Heart left ventricle (tissue), 16 donors: ENCODE results near the gene BMPR1A. TPM values are rescaled to one million over a fixed set of nuclear protein-coding genes. Genes with fewer than 3 reads are reported as not detected.
"Not testable (repeated sequence)": the region's sequence is repeated elsewhere in the genome, so short reads cannot be mapped to it uniquely, and the experiment has no call there.

Experiments used
- ATAC-seq, 4 donors: fragments of 200-7000 bp; cut with Tn5 transposase; one replicate each; pipeline ENCODE4 v1.9.1; 2020 to 2022; ENCODE audit warnings: moderate library complexity in 4 of 4, mild to moderate bottlenecking in 3 of 4, moderate number of reproducible peaks in 1 of 4
- DNase-seq, 5 donors: peaks; one replicate each; pipeline ENCODE4 v3.0.0-alpha.2; 2020
- H3K27ac ChIP-seq, 12 donors: fragments of 200-600 bp; sonication (generic) in 4 of 12; one replicate each; pipeline versions ENCODE4 v1.5.0 to v1.8.0; 2016 to 2022; ENCODE audit warnings: mild to moderate bottlenecking in 2 of 12
- H3K27me3 ChIP-seq, 9 donors: fragments of 200-600 bp; sonication (generic) in 2 of 9; one replicate each; pipeline versions ENCODE4 v1.5.1 to v1.8.0; 2016 to 2022; ENCODE audit warnings: mild to moderate bottlenecking in 3 of 9
- H3K36me3 ChIP-seq, 9 donors: fragments of 200-600 bp; sonication (generic) in 2 of 9; one replicate each; pipeline versions ENCODE4 v1.5.0 to v1.8.0; 2018 to 2022; ENCODE audit warnings: mild to moderate bottlenecking in 2 of 9
- H3K4me1 ChIP-seq, 12 donors: fragments of 200-600 bp; sonication (generic) in 4 of 12; one replicate each; pipeline versions ENCODE4 v1.5.0 to v1.8.0; 2016 to 2022; ENCODE audit warnings: mild to moderate bottlenecking in 3 of 12
- H3K4me3 ChIP-seq, 12 donors: fragments of 200-600 bp; sonication (generic) in 4 of 12; one replicate each; pipeline versions ENCODE4 v1.5.0 to v1.8.0; 2017 to 2022; ENCODE audit warnings: mild to moderate bottlenecking in 9 of 12, moderate library complexity in 4 of 12
- H3K9me3 ChIP-seq, 12 donors: fragments of 200-600 bp; sonication (generic) in 4 of 12; one replicate each; pipeline versions ENCODE4 v1.5.0 to v1.8.0; 2016 to 2022; ENCODE audit warnings: mild to moderate bottlenecking in 1 of 12
- POLR2A ChIP-seq, 2 donors: fragments of 450-650 bp; IDR thresholded peaks; one replicate each; pipeline ENCODE4 v1.6.1; 2017; ENCODE audit warnings: antibody characterized with exemption in 2 of 2, mild to moderate bottlenecking in 2 of 2, moderate library complexity in 2 of 2
- WGBS, 4 donors: extraction: QIAGEN DNeasy Blood & Tissue Kit in 2 of 4; methylation state at CpG; one replicate each; pipeline versions ENCODE4 v1.1.5 to v1.1.7; 2013 to 2018; 5-methylcytosine and 5-hydroxymethylcytosine counted together
- intact Hi-C, 10 donors: fragments of 100-400 bp; cut with DNase I; formaldehyde crosslinking; loops; one replicate each; pipeline versions ENCODE4 v1.11.1 to v1.14.2; 2022
- polyA plus RNA-seq, 2 donors: library from polyadenylated mRNA; stranded (reverse); fragments of 200-250 nt; gene quantifications; one replicate each; pipeline ENCODE4 v1.2.3, GENCODE V29; 2013
- total RNA-seq, 9 donors: library from RNA; depleted of rRNA in 2 of 9; stranded (reverse); fragments of >200 nt in 2 of 9; fragmentation: NEBNext Ultra II Directional in 3 of 9; extraction: Animal tissue kit (Norgen Biotek cat#: 25700) in 3 of 9; gene quantifications; one replicate each; pipeline versions ENCODE4 v1.1.0 to v1.2.4, GENCODE V29; 2016 to 2023
- TF ChIP-seq, protein P1 (sequence below), 12 donors: fragments of 200-600 bp; sonication (generic) in 4 of 12; IDR thresholded peaks; one replicate each; pipeline versions ENCODE4 v1.5.0 to v1.8.0; 2018 to 2022; ENCODE audit warnings: antibody characterized with exemption in 12 of 12, mild to moderate bottlenecking in 5 of 12
- donor health status: ischemic (EF 13 %, LVEDD 7.1; RV severe dilation, severe dysfunction).
- donor health status: healthy with polysubstance abuse.
- donor health status: DM: no; HTN: yes; CAD: no.
- donor health status: DM: no; HTN: no; CAD: no.
- donor health status: ischemic (EF 25% LVEDD 6.9; RV normal size, moderate dysfunction).
- donor health status: ischemic (EF 25% LVEDD 5.7; RV mildly dilated, moderate dysfunction).
- donor health status: healthy.
- donor health status: DM: yes; HTN: yes; CAD: no.
- donor health status: ischemic (EF 35%, LVEDD 5.7; RV mildly dilated, moderate dysfunction).
- donor health status: nonischemic (EF 11% LVEDD 7.7; RV severe dilation, severe dysfunction).
- donor health status: DM: yes; HTN: yes; CAD: no.
- donor health status: PGD.
- donor health status: ischemic (EF 29% LVEDD 5.4; RV normal size, mild dysfunction).
- donor health status: nonischemic (EF 23%, LVEDD 6.1; RV moderate dilation, normal function).

Gene BMPR1A
- total and polyA plus RNA-seq, 11 donors, result 6.3 to 72.0 (median 40.1) TPM

DNA sequence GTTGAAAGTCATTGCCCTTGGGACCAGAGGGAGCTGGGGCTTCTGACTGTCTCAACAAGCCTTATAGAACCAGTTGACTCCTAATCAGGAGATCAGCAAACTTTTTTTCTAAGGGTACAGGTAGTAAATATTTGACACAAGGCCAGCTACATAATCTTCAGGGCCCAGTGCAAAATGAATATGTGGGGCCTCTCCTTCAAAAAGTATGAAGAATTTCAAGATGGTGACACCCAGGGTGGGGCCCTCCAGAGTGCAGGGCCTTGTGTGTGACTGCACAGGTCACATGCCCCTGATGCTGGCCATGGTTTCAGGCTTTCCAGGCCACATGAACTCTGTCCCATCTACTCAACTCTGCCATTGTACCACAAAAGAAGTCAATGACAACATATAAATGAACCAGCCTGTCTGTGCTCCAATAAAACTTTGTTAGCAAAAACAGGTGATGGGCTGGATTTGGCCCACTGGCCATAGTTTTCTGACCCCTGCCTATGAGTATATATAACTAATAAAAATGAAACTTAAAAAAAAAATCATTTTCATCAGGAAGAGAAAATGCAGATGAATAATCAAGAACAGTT is 194.9 kb downstream of the BMPR1A start:
- intact Hi-C loops, result no loop called here
- H3K27me3 ChIP-seq, result no peaks in the 10 kb centered on the region

DNA sequence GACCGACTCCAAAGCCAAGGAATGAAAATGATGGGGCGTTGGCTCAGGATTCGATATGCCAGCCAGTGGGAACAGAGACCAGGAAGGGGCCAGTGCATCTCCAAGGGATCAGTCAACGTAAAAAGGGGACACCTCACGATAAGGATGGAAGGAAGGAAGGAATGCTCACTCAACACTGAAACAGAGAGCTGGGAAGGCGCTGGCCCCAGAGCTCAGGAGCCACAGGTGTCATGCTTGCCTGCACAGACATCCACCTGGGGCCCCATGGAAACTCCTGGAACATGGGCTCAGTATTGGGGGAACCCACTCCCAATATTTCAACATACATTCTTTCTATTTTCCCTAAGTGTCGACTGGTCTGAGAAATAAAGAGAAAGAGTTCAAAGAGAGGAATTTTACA is 195.7 kb downstream of the BMPR1A start:
- ATAC-seq (no peak), DNase-seq (peak in 1 of 5 donors; percentile 4)
- intact Hi-C loops, result no loop called here
- Histone ChIP-seq H3K9me3 (peaks cover 0 to 19% (median 1%) of the 10 kb centered on the region in 12 donors), H3K4me3 (no peak overlapping the region), H3K27me3 (no peaks in the 10 kb centered on the region), H3K36me3 (peaks cover 0 to 5% (median 0%) of the 10 kb centered on the region in 9 donors), H3K27ac (peak overlapping the region in 2 of 12 donors; percentile 29 to 88), H3K4me1 (peaks cover 2 to 72% (median 26%) of the 10 kb centered on the region in 12 donors)
- no peak for TF ChIP-seq POLR2A (IDR thresholded peaks at IDR 0.05)
- TF ChIP-seq, protein P1, sequence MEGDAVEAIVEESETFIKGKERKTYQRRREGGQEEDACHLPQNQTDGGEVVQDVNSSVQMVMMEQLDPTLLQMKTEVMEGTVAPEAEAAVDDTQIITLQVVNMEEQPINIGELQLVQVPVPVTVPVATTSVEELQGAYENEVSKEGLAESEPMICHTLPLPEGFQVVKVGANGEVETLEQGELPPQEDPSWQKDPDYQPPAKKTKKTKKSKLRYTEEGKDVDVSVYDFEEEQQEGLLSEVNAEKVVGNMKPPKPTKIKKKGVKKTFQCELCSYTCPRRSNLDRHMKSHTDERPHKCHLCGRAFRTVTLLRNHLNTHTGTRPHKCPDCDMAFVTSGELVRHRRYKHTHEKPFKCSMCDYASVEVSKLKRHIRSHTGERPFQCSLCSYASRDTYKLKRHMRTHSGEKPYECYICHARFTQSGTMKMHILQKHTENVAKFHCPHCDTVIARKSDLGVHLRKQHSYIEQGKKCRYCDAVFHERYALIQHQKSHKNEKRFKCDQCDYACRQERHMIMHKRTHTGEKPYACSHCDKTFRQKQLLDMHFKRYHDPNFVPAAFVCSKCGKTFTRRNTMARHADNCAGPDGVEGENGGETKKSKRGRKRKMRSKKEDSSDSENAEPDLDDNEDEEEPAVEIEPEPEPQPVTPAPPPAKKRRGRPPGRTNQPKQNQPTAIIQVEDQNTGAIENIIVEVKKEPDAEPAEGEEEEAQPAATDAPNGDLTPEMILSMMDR (IDR thresholded peaks at IDR 0.05), result no peak
- WGBS, 4 donors, result 83 to 89% (median 87%) methylated on average over 7 of the region's 7 CpGs

More for the DNA sequence above, 194.9 kb downstream of the BMPR1A start:
- Histone ChIP-seq H3K4me3 (no peak overlapping the region), H3K4me1 (peaks cover 2 to 78% (median 31%) of the 10 kb centered on the region in 12 donors), H3K36me3 (peaks cover 0 to 12% (median 0%) of the 10 kb centered on the region in 9 donors), H3K27ac (peak overlapping the region in 2 of 12 donors; percentile 15 to 21), H3K9me3 (peaks cover 0 to 19% (median 1%) of the 10 kb centered on the region in 12 donors)
- TF ChIP-seq, protein P1 (IDR thresholded peaks at IDR 0.05), result no peak
- TF ChIP-seq POLR2A (IDR thresholded peaks at IDR 0.05), result no peak
- DNase-seq, result peak in 1 of 5 donors; percentile 19
- ATAC-seq, result no peak

- Histone ChIP-seq H3K4me3 (peak overlapping the region in 1 of 12 donors; percentile 60), H3K27ac (peak overlapping the region in 7 of 12 donors; percentile 29 to 94 (median 91)), H3K4me1 (peaks cover 2 to 71% (median 27%) of the 10 kb centered on the region in 12 donors), H3K9me3 (peaks cover 0 to 19% (median 1%) of the 10 kb centered on the region in 12 donors)
- H3K36me3 ChIP-seq, intact Hi-C loops, H3K27me3 ChIP-seq, ATAC-seq: not testable (repeated sequence)
- 92 to 95% (median 93%) methylated on average over 10 of the region's 10 CpGs for WGBS, 4 donors
- peak in 1 of 5 donors; percentile 10 for DNase-seq
Measured at GRCh38 chr10:86952697-86953096, 196.3 kb downstream of the BMPR1A start.

GRCh38 chr10:86953747-86954680 is 197.6 kb downstream of the BMPR1A start:
- Histone ChIP-seq H3K4me3 (peak overlapping the region in 11 of 12 donors; percentile 9 to 66 (median 58)), H3K27me3 (no peaks in the 10 kb centered on the region), H3K4me1 (peaks cover 2 to 74% (median 38%) of the 10 kb centered on the region in 12 donors), H3K27ac (peak overlapping the region; percentile 68 to 98 (median 90)), H3K9me3 (peaks cover 0 to 19% (median 1%) of the 10 kb centered on the region in 12 donors), H3K36me3 (peaks cover 0 to 4% (median 0%) of the 10 kb centered on the region in 9 donors)
- intact Hi-C loops, result no loop called here
- 37 to 57% (median 47%) methylated on average over 14 to 15 of the region's 15 CpGs for WGBS, 4 donors
- TF ChIP-seq POLR2A (IDR thresholded peaks at IDR 0.05), result no peak
- TF ChIP-seq, protein P1 (IDR thresholded peaks at IDR 0.05), result no peak
- peak in 4 of 5 donors; percentile 82 to 86 (median 86) for DNase-seq
- ATAC-seq, result peak; percentile 71 to 81 (median 80)
